Stimulated activated naive CD8-positive, alpha-beta T cell treated with anti-CD3 and anti-CD28 coated beads, Interleukin-15, Interleukin-2, amounts not matched to agents 100 ng/mL and 50 ng/mL, for 24 hours (primary cell): ENCODE measurements around the gene SCN5A.

Experiments
- H3K27ac Mint-ChIP-seq: one replicate; pipeline ENCODE4 v1.8.0; 2021; ENCODE audit warnings: mild to moderate bottlenecking, mixed read lengths
- H3K27me3 Mint-ChIP-seq: one replicate; pipeline ENCODE4 v1.8.0; 2021; ENCODE audit warnings: mixed read lengths
- H3K36me3 Mint-ChIP-seq: one replicate; pipeline ENCODE4 v1.8.0; 2021; ENCODE audit warnings: low read depth, mixed read lengths
- H3K4me1 Mint-ChIP-seq: one replicate; pipeline ENCODE4 v1.8.0; 2021; ENCODE audit warnings: low read depth, mixed read lengths
- H3K4me3 Mint-ChIP-seq: one replicate; pipeline ENCODE4 v1.8.0; 2021; ENCODE audit warnings: mild to moderate bottlenecking, mixed read lengths
- H3K9me3 Mint-ChIP-seq: one replicate; pipeline ENCODE4 v1.8.0; 2021; ENCODE audit warnings: mixed read lengths

The SCN5A gene

DNA sequence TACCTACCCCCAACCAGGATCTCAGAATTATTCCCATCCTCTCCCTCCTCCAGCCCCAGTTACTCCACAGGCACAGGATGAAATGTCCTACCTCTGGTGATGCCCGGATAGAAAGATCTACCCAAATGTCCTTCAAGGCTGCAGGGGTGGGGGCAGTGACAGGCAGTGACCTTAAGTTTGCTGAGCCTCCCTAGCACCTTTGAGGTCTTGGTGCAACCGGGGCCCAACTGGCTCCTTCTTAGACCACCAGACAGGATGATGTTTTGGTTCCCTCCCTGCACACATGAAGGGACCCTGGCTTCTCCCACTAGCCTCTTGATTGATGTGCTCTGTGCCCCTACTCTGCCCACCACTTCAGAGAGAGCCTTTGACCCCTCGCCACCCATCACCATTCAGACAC, 117.0 kb downstream of the SCN5A start:
- no peaks in the 10 kb centered on the region for H3K27me3 Mint-ChIP-seq
- H3K4me1 Mint-ChIP-seq, result peaks cover 6% of the 10 kb centered on the region
- H3K4me3 Mint-ChIP-seq, result no peak overlapping the region
- peaks cover 34% of the 10 kb centered on the region for H3K36me3 Mint-ChIP-seq
- no peaks in the 10 kb centered on the region for H3K9me3 Mint-ChIP-seq
- H3K27ac Mint-ChIP-seq, result no peak overlapping the region

DNA sequence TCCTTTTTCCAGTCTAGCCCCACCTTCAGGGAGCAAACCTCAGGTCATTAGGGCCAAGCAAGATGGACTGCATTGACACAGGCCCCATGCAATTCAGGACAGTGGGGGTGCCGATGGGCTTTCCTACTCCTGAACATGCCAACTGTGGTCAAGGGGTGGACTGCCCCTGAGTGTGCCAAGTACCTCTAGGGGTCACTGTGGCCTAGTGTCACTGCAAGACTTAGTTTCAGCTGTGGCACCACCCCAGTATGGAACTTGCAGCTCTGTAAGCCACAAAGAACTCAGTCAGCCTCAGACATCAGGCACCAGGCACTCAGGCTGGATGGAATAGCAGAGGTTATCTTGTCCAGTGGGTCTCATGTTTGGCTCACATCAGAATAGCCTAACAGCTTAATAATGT, 121.0 kb downstream of the SCN5A start:
- peaks cover 61% of the 10 kb centered on the region for H3K36me3 Mint-ChIP-seq
- no peak overlapping the region for H3K4me3 Mint-ChIP-seq
- H3K9me3 Mint-ChIP-seq, result no peaks in the 10 kb centered on the region
- H3K27me3 Mint-ChIP-seq, result no peaks in the 10 kb centered on the region
- no peaks in the 10 kb centered on the region for H3K4me1 Mint-ChIP-seq
- no peak overlapping the region for H3K27ac Mint-ChIP-seq

DNA sequence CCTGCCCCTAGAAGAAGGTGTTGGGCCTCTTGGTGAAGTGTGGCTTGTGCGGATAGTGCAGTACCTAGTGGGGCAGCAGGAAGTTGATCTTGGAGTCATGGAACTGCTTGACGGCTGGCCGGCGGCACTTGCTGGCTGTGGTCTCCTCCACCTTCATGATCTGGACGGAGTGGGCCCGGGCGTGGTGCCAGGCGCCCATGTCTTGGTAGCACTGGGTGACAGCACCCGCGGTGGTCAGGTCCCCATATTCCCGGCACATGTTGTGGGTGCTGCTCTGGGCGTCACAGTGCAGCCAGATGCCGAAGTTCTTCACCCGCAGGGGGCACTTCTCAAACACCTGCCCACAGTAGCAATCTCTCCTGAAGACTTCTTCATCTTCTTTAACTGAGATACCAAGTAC, 122.7 kb downstream of the SCN5A start:
- no peaks in the 10 kb centered on the region for H3K9me3 Mint-ChIP-seq
- no peaks in the 10 kb centered on the region for H3K27me3 Mint-ChIP-seq
- H3K27ac Mint-ChIP-seq, result no peak overlapping the region
- H3K4me1 Mint-ChIP-seq, result no peaks in the 10 kb centered on the region
- H3K36me3 Mint-ChIP-seq, result peaks cover 61% of the 10 kb centered on the region
- H3K4me3 Mint-ChIP-seq, result no peak overlapping the region

DNA sequence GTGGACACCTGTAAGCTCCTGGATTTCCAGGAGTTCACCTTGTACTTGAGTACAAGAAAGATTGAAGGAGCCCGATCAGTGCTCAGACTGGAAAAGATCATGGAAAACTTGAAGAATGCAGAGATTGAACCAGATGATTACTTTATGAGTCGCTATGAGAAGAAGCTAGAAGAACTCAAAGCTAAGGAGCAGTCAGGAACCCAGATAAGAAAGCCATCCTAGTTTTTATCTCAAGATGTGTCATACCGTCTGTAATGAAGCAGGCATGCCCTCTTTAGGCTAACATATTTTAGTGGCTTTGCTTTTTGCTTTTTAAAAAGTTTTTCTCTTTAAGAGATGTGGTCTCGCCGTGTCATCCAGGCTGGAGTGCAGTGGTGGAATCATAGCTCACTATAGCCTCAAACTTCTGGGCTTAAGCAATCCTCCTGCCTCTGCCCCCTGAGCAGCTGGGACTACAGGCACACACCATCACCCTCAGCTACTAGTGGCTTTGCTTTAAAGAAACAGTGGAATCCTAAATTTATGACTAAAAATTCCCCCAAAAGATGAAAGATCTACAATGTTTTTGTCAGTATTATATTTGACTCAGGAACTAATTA, 125.2 kb downstream of the SCN5A start:
- Mint-ChIP-seq H3K4me3 (no peak overlapping the region), H3K27me3 (no peaks in the 10 kb centered on the region), H3K36me3 (peaks cover 41% of the 10 kb centered on the region)

DNA sequence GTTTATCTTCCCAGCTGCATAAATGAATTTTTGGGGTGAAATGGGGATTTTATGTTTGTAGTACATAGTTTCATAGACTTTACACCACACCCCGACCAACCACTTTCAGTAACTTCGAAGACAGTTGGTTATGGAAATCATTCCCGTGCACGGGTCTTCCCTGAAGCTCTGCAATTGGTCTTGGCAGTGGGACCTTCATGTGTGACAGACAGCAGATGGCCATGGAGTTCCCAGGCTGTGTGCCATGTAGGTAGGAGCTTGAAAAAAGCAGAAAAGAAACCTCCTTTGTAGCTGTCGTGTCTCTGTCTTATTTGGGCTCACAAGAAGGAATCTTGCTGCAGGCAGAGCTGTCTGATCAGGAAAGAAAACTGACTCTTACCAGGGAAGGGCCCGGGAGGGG, 127.5 kb downstream of the SCN5A start:
- H3K27ac Mint-ChIP-seq, result no peak overlapping the region
- no peaks in the 10 kb centered on the region for H3K9me3 Mint-ChIP-seq
- peaks cover 30% of the 10 kb centered on the region for H3K4me1 Mint-ChIP-seq
- peaks cover 41% of the 10 kb centered on the region for H3K36me3 Mint-ChIP-seq
- H3K4me3 Mint-ChIP-seq, result no peak overlapping the region
- no peaks in the 10 kb centered on the region for H3K27me3 Mint-ChIP-seq

More for the DNA sequence above, 125.2 kb downstream of the SCN5A start:
- Mint-ChIP-seq H3K9me3 (no peaks in the 10 kb centered on the region), H3K4me1 (peaks cover 21% of the 10 kb centered on the region), H3K27ac (no peak overlapping the region)

DNA sequence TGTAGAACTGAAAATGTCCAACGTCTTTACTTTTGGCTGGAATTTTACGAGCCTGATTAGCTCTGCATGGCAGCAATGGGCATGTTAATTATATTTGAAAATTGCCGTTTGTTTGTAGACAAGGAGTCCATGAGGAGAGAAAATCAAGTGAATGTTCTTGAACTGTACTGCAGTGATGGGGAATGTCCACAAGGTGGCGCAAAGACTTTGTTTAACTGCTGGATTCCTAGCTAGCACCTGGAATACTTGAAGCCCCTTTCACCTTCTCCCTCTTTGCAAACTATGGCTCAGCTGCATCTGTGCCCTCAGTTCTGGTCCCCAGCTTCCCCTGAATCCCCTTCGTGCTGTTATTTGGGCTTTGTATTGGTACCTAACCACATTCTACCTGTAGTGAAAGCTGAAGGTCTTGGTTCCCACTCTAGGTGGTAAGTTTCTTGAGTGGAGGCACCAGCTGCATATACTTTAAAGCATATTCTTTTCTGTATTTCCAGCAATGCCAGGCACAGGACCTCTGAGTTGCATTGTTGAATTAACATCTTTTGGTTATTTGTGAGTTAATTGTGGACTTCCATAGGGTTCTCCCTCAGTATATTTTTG, 128.0 kb downstream of the SCN5A start:
- Mint-ChIP-seq H3K27ac (no peak overlapping the region), H3K4me1 (peaks cover 30% of the 10 kb centered on the region), H3K27me3 (no peaks in the 10 kb centered on the region), H3K4me3 (no peak overlapping the region), H3K36me3 (peaks cover 44% of the 10 kb centered on the region), H3K9me3 (no peaks in the 10 kb centered on the region)

DNA sequence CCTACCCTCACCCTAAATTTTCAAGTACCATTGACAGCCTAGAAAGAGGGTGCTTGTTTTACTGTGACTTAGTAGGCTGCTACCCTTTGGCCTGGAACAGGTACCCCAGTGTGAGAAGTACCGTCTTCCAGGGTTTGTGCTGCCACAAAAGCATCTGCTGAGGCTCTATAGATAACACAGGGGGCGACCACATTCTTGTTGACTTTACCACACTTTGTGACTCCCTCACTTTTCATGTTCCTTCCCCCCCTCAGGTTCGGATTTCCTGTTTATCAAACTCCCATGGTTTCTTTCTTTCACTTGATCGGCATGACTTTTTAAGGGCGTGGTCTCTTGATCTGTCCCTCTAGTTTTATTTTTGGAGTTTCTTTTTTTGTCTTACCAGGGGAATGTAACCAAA, 129.8 kb downstream of the SCN5A start:
- H3K27ac Mint-ChIP-seq, result peak overlapping the region; percentile 28
- H3K27me3 Mint-ChIP-seq, result no peaks in the 10 kb centered on the region
- H3K36me3 Mint-ChIP-seq, result peaks cover 36% of the 10 kb centered on the region
- no peak overlapping the region for H3K4me3 Mint-ChIP-seq
- peaks cover 30% of the 10 kb centered on the region for H3K4me1 Mint-ChIP-seq
- no peaks in the 10 kb centered on the region for H3K9me3 Mint-ChIP-seq

DNA sequence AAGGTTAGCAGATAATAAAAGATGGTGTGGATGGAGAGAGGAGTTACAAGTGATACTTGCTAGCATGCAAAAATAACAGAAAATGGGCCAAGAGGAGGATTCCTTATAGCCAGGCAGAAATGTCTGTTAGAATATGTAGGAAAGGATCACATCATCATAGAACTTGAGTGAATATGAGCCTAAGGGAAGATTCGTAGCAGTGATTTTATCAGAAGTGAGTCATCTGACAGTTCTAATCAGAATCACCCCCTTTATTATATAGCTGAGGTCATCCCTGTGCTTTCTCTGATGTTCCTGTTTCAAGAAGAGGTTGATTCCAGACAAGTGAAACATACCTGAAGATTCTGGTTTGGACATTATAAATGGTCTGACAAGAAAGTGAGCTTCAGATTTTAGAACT, 130.5 kb downstream of the SCN5A start:
- peak overlapping the region; percentile 3 for H3K27ac Mint-ChIP-seq
- H3K27me3 Mint-ChIP-seq, result no peaks in the 10 kb centered on the region
- peaks cover 30% of the 10 kb centered on the region for H3K4me1 Mint-ChIP-seq
- no peaks in the 10 kb centered on the region for H3K9me3 Mint-ChIP-seq
- H3K4me3 Mint-ChIP-seq, result no peak overlapping the region
- peaks cover 34% of the 10 kb centered on the region for H3K36me3 Mint-ChIP-seq

DNA sequence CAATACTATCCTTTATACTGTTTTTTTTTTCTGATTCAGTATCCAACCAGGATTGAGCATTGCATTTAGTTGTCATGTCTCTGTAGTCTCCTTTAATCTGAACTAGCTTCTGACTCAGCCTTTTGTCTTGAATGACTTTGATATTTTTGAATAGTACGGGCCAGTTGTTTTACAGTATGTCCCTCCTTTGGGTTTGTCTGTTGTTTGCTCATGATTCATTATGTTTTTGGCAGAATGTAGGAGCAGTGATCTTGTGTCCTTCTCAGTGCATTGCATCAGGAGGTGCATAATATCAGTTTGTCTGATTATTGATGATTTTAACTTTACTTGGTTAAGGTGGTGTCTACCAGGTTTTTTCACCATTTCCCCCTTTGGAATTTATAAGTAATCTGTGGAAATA, 132.8 kb downstream of the SCN5A start:
- Mint-ChIP-seq H3K27ac (peak overlapping the region; percentile 2), H3K4me1 (peaks cover 30% of the 10 kb centered on the region), H3K9me3 (no peaks in the 10 kb centered on the region), H3K36me3 (peaks cover 37% of the 10 kb centered on the region), H3K27me3 (no peaks in the 10 kb centered on the region), H3K4me3 (no peak overlapping the region)

DNA sequence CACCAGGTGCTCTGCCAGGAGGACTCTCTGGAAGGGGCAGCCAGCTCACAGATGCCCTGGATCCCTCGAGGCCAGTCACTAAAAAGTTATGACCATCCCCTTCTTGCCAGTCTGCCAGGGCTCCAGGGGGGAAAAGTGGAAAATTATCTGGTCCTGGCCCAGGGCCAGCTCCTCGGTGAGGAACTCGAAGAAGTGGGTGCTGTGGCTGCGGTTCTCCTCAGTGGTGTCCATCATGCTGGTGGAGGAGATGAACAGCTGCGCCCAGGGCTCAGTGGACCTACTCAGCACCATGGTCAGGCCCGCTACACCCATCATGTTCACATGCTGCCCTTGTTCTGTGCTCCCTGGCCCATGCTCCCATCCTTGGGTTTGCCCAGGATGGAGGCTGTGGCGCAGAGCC, 134.1 kb downstream of the SCN5A start:
- Mint-ChIP-seq H3K9me3 (no peaks in the 10 kb centered on the region), H3K4me3 (no peak overlapping the region)

DNA sequence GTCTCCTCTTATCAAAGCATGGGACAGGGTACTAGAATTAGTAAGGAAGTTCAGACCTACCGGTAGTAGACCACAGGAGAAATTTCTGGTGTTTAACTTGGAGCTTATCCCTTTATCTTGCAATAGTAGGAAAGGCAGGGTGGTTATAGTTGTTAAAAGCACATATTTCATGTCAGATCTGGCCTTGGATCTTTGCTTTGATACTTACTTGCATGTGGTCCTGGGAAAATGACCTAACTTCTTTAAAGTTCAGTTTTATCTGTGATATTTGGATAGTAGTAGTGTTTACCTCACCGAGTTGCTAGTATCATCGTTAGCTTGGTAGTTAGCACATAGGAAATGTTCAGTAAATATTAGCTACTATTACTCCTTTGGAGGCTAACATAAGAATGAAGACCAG, 137.9 kb downstream of the SCN5A start:
- no peaks in the 10 kb centered on the region for H3K27me3 Mint-ChIP-seq
- H3K27ac Mint-ChIP-seq, result no peak overlapping the region
- no peak overlapping the region for H3K4me3 Mint-ChIP-seq
- no peaks in the 10 kb centered on the region for H3K9me3 Mint-ChIP-seq
- H3K36me3 Mint-ChIP-seq, result peaks cover 53% of the 10 kb centered on the region
- no peaks in the 10 kb centered on the region for H3K4me1 Mint-ChIP-seq

More for the DNA sequence above, 134.1 kb downstream of the SCN5A start:
- no peaks in the 10 kb centered on the region for H3K27me3 Mint-ChIP-seq
- H3K36me3 Mint-ChIP-seq, result peaks cover 42% of the 10 kb centered on the region
- no peak overlapping the region for H3K27ac Mint-ChIP-seq
- peaks cover 20% of the 10 kb centered on the region for H3K4me1 Mint-ChIP-seq

DNA sequence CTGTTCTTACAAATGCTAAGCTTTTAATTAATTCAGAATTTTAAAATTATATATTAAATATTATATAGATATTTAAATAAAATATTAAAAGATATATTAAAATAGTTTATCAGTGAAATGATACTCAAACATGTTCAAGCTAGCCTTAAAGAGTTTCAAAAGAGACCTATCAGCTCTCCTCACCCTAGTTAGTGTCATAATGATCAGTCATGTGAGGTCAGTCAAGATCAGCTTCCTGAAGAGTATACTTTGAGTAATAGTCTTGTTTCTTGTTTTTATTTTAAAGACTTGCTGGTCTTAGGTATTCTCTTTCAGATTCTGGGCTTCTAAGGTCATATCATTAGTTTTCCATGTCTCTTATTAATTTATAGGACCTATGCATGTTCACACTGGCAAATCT, 138.9 kb downstream of the SCN5A start:
- H3K9me3 Mint-ChIP-seq, result no peaks in the 10 kb centered on the region
- no peaks in the 10 kb centered on the region for H3K4me1 Mint-ChIP-seq
- H3K4me3 Mint-ChIP-seq, result no peak overlapping the region
- H3K27ac Mint-ChIP-seq, result no peak overlapping the region
- no peaks in the 10 kb centered on the region for H3K27me3 Mint-ChIP-seq
- peaks cover 49% of the 10 kb centered on the region for H3K36me3 Mint-ChIP-seq

DNA sequence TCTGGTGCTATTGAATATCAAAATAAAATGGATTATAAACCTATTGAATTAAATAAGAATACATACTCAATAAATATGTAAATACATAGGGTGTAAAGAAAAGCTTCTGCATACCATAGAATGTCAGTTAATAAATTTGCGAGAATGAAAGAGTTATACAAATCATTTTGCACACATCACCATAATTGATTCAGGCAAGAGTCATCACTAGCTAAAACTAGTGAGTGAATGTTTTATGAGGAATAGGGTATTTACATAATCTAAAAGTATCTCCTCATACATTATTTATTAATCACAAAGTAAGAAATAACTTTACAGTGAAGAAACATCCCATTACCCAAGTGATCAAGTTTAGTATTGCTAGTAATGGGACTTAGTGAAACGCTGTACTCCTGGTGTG, 139.8 kb downstream of the SCN5A start:
- Mint-ChIP-seq H3K27me3 (no peaks in the 10 kb centered on the region), H3K9me3 (no peaks in the 10 kb centered on the region), H3K36me3 (peaks cover 49% of the 10 kb centered on the region), H3K4me1 (no peaks in the 10 kb centered on the region), H3K4me3 (no peak overlapping the region), H3K27ac (no peak overlapping the region)

DNA sequence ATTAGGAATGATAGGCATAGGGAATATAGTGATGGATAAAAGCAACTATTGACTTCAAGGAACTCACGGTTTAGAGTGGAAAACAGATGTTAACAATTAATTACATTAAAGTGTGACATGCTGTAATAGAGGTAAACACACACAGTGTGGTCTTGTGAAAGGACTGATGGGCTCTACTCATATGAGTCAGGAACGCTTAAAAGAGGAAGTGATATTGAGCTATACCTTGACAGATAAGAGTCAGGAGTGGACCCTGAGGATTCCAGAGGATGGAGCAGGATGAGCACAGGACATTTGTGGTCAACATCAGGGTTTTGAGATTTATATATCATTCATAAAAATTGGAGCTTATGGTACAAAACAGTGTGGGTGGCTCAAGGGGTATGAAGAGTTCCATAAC, 142.4 kb downstream of the SCN5A start:
- H3K27ac Mint-ChIP-seq, result no peak overlapping the region

DNA sequence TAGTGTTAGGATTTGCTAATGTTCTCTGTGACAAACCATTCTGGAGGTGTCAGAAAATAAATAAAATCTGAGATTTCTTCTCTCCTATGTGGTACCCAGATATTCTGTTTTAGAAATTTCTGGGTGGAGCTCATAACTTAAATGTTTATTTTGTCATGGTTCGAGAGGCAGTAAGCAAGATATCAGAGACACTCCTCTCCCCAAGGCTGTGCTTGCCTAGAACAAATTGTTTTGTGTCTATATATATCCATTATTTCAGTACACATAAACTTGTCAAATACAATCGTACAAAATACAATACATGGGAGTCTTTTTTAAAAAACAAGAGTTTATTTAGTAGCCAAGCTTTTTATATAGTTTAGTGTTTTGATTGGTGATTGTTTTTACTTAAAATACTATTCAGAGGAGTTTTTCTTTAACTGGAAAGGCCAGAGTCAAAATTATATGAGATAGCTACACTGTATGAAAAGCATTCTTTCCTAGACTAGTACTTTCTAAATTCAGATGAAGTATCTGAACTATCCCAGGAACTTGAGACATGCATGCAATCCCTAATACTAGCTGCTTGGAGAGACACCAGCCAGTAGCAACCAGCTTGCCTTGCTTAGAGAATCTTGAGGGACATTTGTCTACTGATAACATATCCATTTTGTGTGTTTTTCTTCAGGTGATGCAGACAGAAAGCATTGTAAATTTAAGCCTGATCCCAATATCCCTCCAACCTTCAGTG, 148.6 kb downstream of the SCN5A start:
- H3K27me3 Mint-ChIP-seq, result no peaks in the 10 kb centered on the region

More for the DNA sequence above, 142.4 kb downstream of the SCN5A start:
- H3K4me1 Mint-ChIP-seq, result no peaks in the 10 kb centered on the region
- H3K36me3 Mint-ChIP-seq, result peaks cover 56% of the 10 kb centered on the region
- H3K27me3 Mint-ChIP-seq, result no peaks in the 10 kb centered on the region
- H3K4me3 Mint-ChIP-seq, result no peak overlapping the region
- no peaks in the 10 kb centered on the region for H3K9me3 Mint-ChIP-seq

More for the DNA sequence above, 148.6 kb downstream of the SCN5A start:
- Mint-ChIP-seq H3K9me3 (no peaks in the 10 kb centered on the region), H3K4me1 (peaks cover 11% of the 10 kb centered on the region), H3K27ac (no peak overlapping the region), H3K4me3 (no peak overlapping the region), H3K36me3 (peaks cover 47% of the 10 kb centered on the region)
